OCI-LY7 (cell line): ENCODE measurements around the gene KRTAP5-6. TPM values are rescaled to one million over a fixed set of nuclear protein-coding genes. Genes with fewer than 3 reads are reported as not detected.

ENCODE experiments used
- BruUV-seq: library from RNA; stranded (reverse); fragments of 400-500 nt; replicated peaks from 2 replicates; lab custom pipeline; 2021; lab: Mats Ljungman, UMichigan
- CTCF ChIA-PET: fragments of 300-600 bp; sonication (Branson Sonifier 250); formaldehyde crosslinking; loops from one replicate; lab custom pipeline; 2022; ENCODE audit warnings: antibody characterized with exemption; ENCODE audit not compliant: unreplicated experiment; lab: Charles Lee
- POLR2A ChIA-PET: fragments of 300-600 bp; sonication (Branson Sonifier 250); formaldehyde crosslinking; loops from one replicate; lab custom pipeline; 2022; ENCODE audit warnings: antibody characterized with exemption; lab: Charles Lee
- DNase-seq: peaks from one replicate; pipeline ENCODE4 v3.0.0-alpha.2; 2015; ENCODE audit warnings: low spot score
- H2AFZ ChIP-seq: fragments of 200-600 bp; sonication (generic), shearing (Covaris generic); 2 replicates; pipeline ENCODE4 v1.6.1; 2014; ENCODE audit warnings: mild to moderate bottlenecking, antibody characterized with exemption, low read length, moderate library complexity
- H3K27ac ChIP-seq: fragments of 200-600 bp; sonication (generic); 2 replicates; pipeline ENCODE4 v1.5.1; 2014; ENCODE audit warnings: mixed run types, low read depth, mild to moderate bottlenecking, moderate library complexity, low read length, inconsistent platforms; ENCODE audit not compliant: poor library complexity, severe bottlenecking
- H3K36me3 ChIP-seq: fragments of 200-600 bp; sonication (generic); 2 replicates; pipeline ENCODE4 v1.6.1; 2014; ENCODE audit warnings: mild to moderate bottlenecking, antibody characterized with exemption, low read length, moderate library complexity, mixed read lengths; ENCODE audit not compliant: insufficient read depth
- H3K4me1 ChIP-seq: fragments of 200-600 bp; sonication (generic); 2 replicates; pipeline ENCODE4 v1.5.1; 2014; ENCODE audit warnings: mild to moderate bottlenecking, low read length; ENCODE audit not compliant: insufficient read depth, poor library complexity, severe bottlenecking
- H3K4me2 ChIP-seq: fragments of 200-600 bp; sonication (generic); 2 replicates; pipeline ENCODE4 v1.6.1; 2014; ENCODE audit warnings: mild to moderate bottlenecking, low read length
- H3K4me3 ChIP-seq: fragments of 200-600 bp; sonication (generic); 2 replicates; pipeline ENCODE4 v1.5.1; 2014; ENCODE audit warnings: mild to moderate bottlenecking, low read depth, low read length; ENCODE audit not compliant: poor library complexity, severe bottlenecking
- H3K79me2 ChIP-seq: fragments of 200-600 bp; sonication (generic); 2 replicates; pipeline ENCODE4 v1.6.1; 2016; ENCODE audit warnings: low read depth, mild to moderate bottlenecking, low read length, moderate library complexity, mixed read lengths; ENCODE audit not compliant: insufficient read depth
- H3K9me2 ChIP-seq: fragments of 200-600 bp; sonication (generic); 2 replicates; pipeline ENCODE4 v1.6.1; 2016; ENCODE audit warnings: mild to moderate bottlenecking, low read length, mixed read lengths; ENCODE audit not compliant: insufficient read depth
- H3K9me3 ChIP-seq: fragments of 200-600 bp; sonication (generic); 2 replicates; pipeline ENCODE4 v1.6.1; 2014; ENCODE audit warnings: mild to moderate bottlenecking, mixed run types, low read length, mixed read lengths
- H4K20me1 ChIP-seq: fragments of 200-600 bp; sonication (generic); 2 replicates; pipeline ENCODE4 v1.6.1; 2014; ENCODE audit warnings: mild to moderate bottlenecking, antibody characterized with exemption, low read length, moderate library complexity, mixed read lengths; ENCODE audit not compliant: insufficient read depth
- EZH2phosphoT487 ChIP-seq: fragments of 200-600 bp; sonication (generic); IDR thresholded peaks from 2 replicates; pipeline ENCODE4 v1.6.1; 2018; ENCODE audit warnings: low read depth, borderline replicate concordance, mild to moderate bottlenecking, mixed run types, antibody characterized with exemption, low read length, moderate library complexity, mixed read lengths
- intact Hi-C: fragments of 100-400 bp; cut with micrococcal nuclease; formaldehyde crosslinking; loops from one replicate; pipeline ENCODE4 v1.10.0; 2022; ENCODE audit not compliant: unreplicated experiment
- total RNA-seq, 2 experiments: library from RNA; depleted of rRNA in 1 of 2; stranded (reverse); fragments of >200 nt in 1 of 2; shearing (Covaris generic) in 1 of 2; gene quantifications; 2 replicates each; pipeline ENCODE4 v1.2.3, GENCODE V29; 2014 to 2022
- TF ChIP-seq, protein P1 (sequence below): fragments of 200-600 bp; sonication (generic); conservative IDR thresholded peaks from 2 replicates; pipeline ENCODE4 v1.5.1; 2014; ENCODE audit warnings: mild to moderate bottlenecking, antibody characterized with exemption, low read length, moderate library complexity, mixed read lengths

KRTAP5-6 gene
- total RNA-seq, 2 experiments from 2014 or later: not detected

DNA sequence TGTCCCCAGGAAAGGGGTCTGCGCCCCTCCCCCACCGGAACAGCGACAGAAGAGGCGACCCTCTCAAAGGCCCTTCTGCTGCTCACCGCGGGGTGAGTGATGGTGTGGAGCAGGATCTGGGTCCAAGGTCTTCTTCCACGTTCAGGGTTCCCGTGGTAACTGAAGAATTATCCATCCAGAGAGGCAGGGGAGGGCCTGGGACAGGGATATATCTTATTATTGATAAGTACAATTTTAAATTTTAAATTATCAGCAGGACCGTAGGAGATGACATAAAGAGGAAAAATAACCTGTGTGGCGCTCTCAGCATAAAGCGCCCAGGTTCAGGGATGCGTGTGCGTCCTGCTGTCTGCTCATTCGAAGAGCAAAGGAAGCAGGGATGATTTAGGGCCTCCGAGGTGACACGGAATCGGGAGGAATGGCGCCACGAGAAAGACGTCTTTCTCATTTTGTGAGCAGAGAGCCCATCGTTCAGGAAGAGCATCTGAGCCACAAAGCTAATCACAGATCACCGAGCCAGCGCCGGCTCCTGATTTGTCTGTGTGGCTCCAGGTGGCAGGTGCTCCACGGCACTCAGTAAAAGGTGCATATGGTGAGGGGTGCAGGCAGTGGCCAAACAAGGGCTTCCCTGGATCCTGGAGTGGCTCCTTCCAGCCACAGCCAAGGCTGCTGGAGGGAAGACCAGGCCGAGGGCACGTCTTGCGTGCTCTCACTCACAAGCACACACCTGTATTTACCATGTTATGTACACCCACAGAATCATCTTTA lies 48.2 kb upstream of the KRTAP5-6 start:
- TF ChIP-seq, protein P1, sequence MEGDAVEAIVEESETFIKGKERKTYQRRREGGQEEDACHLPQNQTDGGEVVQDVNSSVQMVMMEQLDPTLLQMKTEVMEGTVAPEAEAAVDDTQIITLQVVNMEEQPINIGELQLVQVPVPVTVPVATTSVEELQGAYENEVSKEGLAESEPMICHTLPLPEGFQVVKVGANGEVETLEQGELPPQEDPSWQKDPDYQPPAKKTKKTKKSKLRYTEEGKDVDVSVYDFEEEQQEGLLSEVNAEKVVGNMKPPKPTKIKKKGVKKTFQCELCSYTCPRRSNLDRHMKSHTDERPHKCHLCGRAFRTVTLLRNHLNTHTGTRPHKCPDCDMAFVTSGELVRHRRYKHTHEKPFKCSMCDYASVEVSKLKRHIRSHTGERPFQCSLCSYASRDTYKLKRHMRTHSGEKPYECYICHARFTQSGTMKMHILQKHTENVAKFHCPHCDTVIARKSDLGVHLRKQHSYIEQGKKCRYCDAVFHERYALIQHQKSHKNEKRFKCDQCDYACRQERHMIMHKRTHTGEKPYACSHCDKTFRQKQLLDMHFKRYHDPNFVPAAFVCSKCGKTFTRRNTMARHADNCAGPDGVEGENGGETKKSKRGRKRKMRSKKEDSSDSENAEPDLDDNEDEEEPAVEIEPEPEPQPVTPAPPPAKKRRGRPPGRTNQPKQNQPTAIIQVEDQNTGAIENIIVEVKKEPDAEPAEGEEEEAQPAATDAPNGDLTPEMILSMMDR: no peak
- TF ChIP-seq EZH2phosphoT487: no peak
- ChIA-PET CTCF (no interaction called here), POLR2A (no interaction called here)
- no TSS peak for BruUV-seq
- no peaks in the 10 kb centered on the region for H3K4me1 ChIP-seq
- no peaks in the 10 kb centered on the region for H3K9me3 ChIP-seq
- no peaks in the 10 kb centered on the region for H3K9me2 ChIP-seq
- H4K20me1 ChIP-seq: no peaks in the 10 kb centered on the region
- no peaks in the 10 kb centered on the region for H3K79me2 ChIP-seq
- intact Hi-C loops: no loop called here
- H3K27ac ChIP-seq: no peak overlapping the region
- H3K36me3 ChIP-seq: no peaks in the 10 kb centered on the region
- H3K4me2 ChIP-seq: no peak overlapping the region
- no peak overlapping the region for H2AFZ ChIP-seq
- no peak overlapping the region for H3K4me3 ChIP-seq
- no peak for DNase-seq

DNA sequence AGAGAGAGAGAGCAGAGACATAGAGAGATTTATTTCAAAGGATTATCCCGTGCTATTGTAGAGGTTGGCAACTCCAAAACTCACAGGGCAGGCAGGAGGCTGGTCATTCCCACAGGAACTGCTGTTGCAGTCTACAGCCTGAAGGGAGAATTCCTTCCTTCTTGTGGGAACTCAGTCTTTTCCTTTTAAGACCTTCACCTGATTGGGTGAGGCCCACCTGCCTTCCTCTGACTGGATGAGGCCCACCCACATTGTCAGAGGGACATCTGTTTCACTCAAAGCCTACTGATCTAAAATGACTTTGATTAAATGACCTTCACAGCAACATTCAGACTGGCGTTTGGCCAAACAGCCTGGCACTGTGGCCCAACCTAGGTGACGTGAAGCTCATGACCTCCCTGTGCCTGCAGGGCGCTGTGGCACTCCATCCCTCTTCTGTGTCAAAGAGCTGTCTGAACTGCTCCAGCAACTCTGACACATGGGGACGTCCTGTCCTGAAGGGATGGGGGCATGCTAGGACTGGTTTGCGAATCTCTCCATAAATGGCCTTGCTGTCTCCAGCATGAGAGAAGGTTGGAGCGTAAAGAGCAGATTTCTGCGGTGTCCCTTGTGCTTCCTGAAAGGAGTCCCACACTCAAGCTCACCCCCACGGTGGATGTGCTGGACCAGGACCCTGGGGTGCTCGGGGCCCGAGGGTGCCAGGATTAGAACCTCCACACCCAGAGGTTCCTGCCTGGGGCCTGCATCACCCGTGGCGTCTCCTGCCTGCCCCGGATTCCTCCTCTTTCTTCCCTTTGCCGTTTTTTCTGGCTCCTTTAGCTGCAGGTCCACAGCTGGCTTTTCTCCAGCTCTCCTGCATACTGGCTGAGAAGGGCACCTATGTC lies 46.7 kb upstream of the KRTAP5-6 start:
- POLR2A ChIA-PET: no interaction called here

More for the DNA sequence above, 46.7 kb upstream of the KRTAP5-6 start:
- no peak overlapping the region for H2AFZ ChIP-seq
- no peak overlapping the region for H3K4me2 ChIP-seq
- H3K27ac ChIP-seq: no peak overlapping the region
- H3K9me3 ChIP-seq: no peaks in the 10 kb centered on the region
- no peaks in the 10 kb centered on the region for H3K36me3 ChIP-seq
- DNase-seq: no peak
- no TSS peak for BruUV-seq
- TF ChIP-seq EZH2phosphoT487: no peak
- TF ChIP-seq, protein P1: no peak
- CTCF ChIA-PET: no interaction called here
- intact Hi-C loops: loop anchor here (5.0 to 10.0 kb wide), 2 partner anchors 42 to 505 kb away; no protein-coding TSS in a partner anchor
- no peaks in the 10 kb centered on the region for H3K9me2 ChIP-seq
- no peaks in the 10 kb centered on the region for H4K20me1 ChIP-seq
- no peaks in the 10 kb centered on the region for H3K4me1 ChIP-seq
- H3K79me2 ChIP-seq: no peaks in the 10 kb centered on the region
- H3K4me3 ChIP-seq: no peak overlapping the region
